BE2C (cell line): Measurements from ENCODE around the gene NCAM2.

Experiments
- DNase-seq: peaks from one replicate; pipeline ENCODE4 v3.0.0-alpha.2; 2020
- H3K27me3 ChIP-seq: fragments of 250-450 bp; sonication (Bioruptor Pico); 2 replicates; pipeline ENCODE4 v1.5.1; 2020; ENCODE audit warnings: mild to moderate bottlenecking
- H3K36me3 ChIP-seq: fragments of 250-450 bp; sonication (Bioruptor Pico); 2 replicates; pipeline ENCODE4 v1.5.1; 2020; ENCODE audit warnings: mild to moderate bottlenecking
- H3K4me1 ChIP-seq: fragments of 250-450 bp; sonication (Bioruptor Pico); 2 replicates; pipeline ENCODE4 v1.5.1; 2020
- H3K4me3 ChIP-seq: 2 replicates; pipeline ENCODE4 v1.5.1; 2011; ENCODE audit warnings: low read depth, low read length
- H3K9me3 ChIP-seq: fragments of 250-450 bp; sonication (Bioruptor Pico); 2 replicates; pipeline ENCODE4 v1.5.1; 2020
- CTCF ChIP-seq: IDR thresholded peaks from 2 replicates; pipeline ENCODE4 v1.5.1; 2012; ENCODE audit warnings: mild to moderate bottlenecking, low read depth, low read length

The NCAM2 gene

GRCh38 chr21:21406921-21407320 is 408.7 kb downstream of the NCAM2 start:
- Histone ChIP-seq H3K36me3 (no peaks in the 10 kb centered on the region; the same call in none of the 2 replicates), H3K4me1 (peaks cover 7% of the 10 kb centered on the region; the same call in 1 of the 2 replicates), H3K4me3 (no peak overlapping the region), H3K27me3 (no peaks in the 10 kb centered on the region), H3K9me3 (no peaks in the 10 kb centered on the region; the same call in 1 of the 2 replicates)
- TF ChIP-seq CTCF = no peak
- no peak for DNase-seq

GRCh38 chr21:21412096-21412495 is 413.9 kb downstream of the NCAM2 start:
- no peaks in the 10 kb centered on the region for H3K27me3 ChIP-seq
- no peak overlapping the region for H3K4me3 ChIP-seq
- DNase-seq = no peak
- H3K4me1 ChIP-seq = no peaks in the 10 kb centered on the region; the same call in none of the 2 replicates
- no peaks in the 10 kb centered on the region; the same call in 1 of the 2 replicates for H3K36me3 ChIP-seq
- no peak for TF ChIP-seq CTCF
- H3K9me3 ChIP-seq = no peaks in the 10 kb centered on the region

- no peaks in the 10 kb centered on the region for H3K9me3 ChIP-seq
- H3K36me3 ChIP-seq = no peaks in the 10 kb centered on the region; the same call in 1 of the 2 replicates
- DNase-seq = no peak
- no peak overlapping the region for H3K4me3 ChIP-seq
- H3K27me3 ChIP-seq = no peaks in the 10 kb centered on the region
- H3K4me1 ChIP-seq = no peaks in the 10 kb centered on the region; the same call in none of the 2 replicates
- no peak for TF ChIP-seq CTCF
Observed at GRCh38 chr21:21415741-21416140, 417.5 kb downstream of the NCAM2 start.

- Histone ChIP-seq H3K27me3 (no peaks in the 10 kb centered on the region), H3K4me3 (no peak overlapping the region), H3K4me1 (peaks cover 3% of the 10 kb centered on the region; the same call in 1 of the 2 replicates), H3K36me3 (no peaks in the 10 kb centered on the region), H3K9me3 (no peaks in the 10 kb centered on the region)
- no peak for TF ChIP-seq CTCF
- no peak for DNase-seq
Observed at GRCh38 chr21:21434944-21435343, 436.7 kb downstream of the NCAM2 start.

- no peak for TF ChIP-seq CTCF
- H3K36me3 ChIP-seq = no peaks in the 10 kb centered on the region
- H3K4me3 ChIP-seq = no peak overlapping the region
- H3K27me3 ChIP-seq = no peaks in the 10 kb centered on the region
- no peak for DNase-seq
- H3K9me3 ChIP-seq = no peaks in the 10 kb centered on the region
- peaks cover 3% of the 10 kb centered on the region; the same call in 1 of the 2 replicates for H3K4me1 ChIP-seq
Observed at GRCh38 chr21:21436012-21436534, 437.9 kb downstream of the NCAM2 start.

GRCh38 chr21:21439761-21440160 is 441.6 kb downstream of the NCAM2 start:
- no peak for DNase-seq
- H3K27me3 ChIP-seq = no peaks in the 10 kb centered on the region
- no peak for TF ChIP-seq CTCF
- no peak overlapping the region for H3K4me3 ChIP-seq
- H3K9me3 ChIP-seq = no peaks in the 10 kb centered on the region
- no peaks in the 10 kb centered on the region for H3K36me3 ChIP-seq
- peaks cover 3% of the 10 kb centered on the region; the same call in 1 of the 2 replicates for H3K4me1 ChIP-seq
